Colonic mucosa (tissue), 4 donors: ENCODE data around the gene RAB11FIP3. TPM values are rescaled to one million over a fixed set of nuclear protein-coding genes. Genes with fewer than 3 reads are reported as not detected.

Experiments
- DNase-seq: peaks from one replicate; pipeline ENCODE4 v3.0.0-alpha.2; 2020
- H3K27ac ChIP-seq: fragments of 200-600 bp; one replicate; pipeline ENCODE4 v1.8.0; 2021
- H3K27me3 ChIP-seq: fragments of 200-600 bp; one replicate; pipeline ENCODE4 v1.8.0; 2021
- H3K36me3 ChIP-seq: fragments of 200-600 bp; one replicate; pipeline ENCODE4 v1.8.0; 2021
- H3K4me1 ChIP-seq: fragments of 200-600 bp; one replicate; pipeline ENCODE4 v1.8.0; 2021; ENCODE audit warnings: mild to moderate bottlenecking
- H3K4me3 ChIP-seq: fragments of 200-600 bp; one replicate; pipeline ENCODE4 v1.8.0; 2021
- H3K9ac ChIP-seq, 2 donors: one replicate each; pipeline ENCODE4 v1.7.0; 2013; ENCODE audit warnings: control low read depth in 2 of 2, low read depth in 2 of 2, low read length in 2 of 2
- H3K9me3 ChIP-seq: fragments of 200-600 bp; one replicate; pipeline ENCODE4 v1.8.0; 2021
- CTCF ChIP-seq: fragments of 200-600 bp; IDR thresholded peaks from one replicate; pipeline ENCODE4 v1.8.0; 2022; ENCODE audit warnings: antibody characterized with exemption, mild to moderate bottlenecking
- intact Hi-C: fragments of 100-400 bp; cut with DNase I; formaldehyde crosslinking; loops from one replicate; pipeline ENCODE4 v1.14.1; 2022
- total RNA-seq, 2 donors: library from RNA; stranded (reverse); fragmentation: NEBNext Ultra II Directional in 1 of 2; extraction: Animal tissue kit (Norgen Biotek cat#: 25700) in 1 of 2; gene quantifications; one replicate each; pipeline ENCODE4 v1.2.1, GENCODE V29; 2021
- donor health status: healthy.
- donor health status: DM: no; HTN: no; CAD: no.
- donor health status: DM: no; HTN: no; CAD: no.

The RAB11FIP3 gene
- total RNA-seq, 2 donors from 2014 or later, result 20.9 to 22.3 TPM

GRCh38 chr16:397736-398332, 27.6 kb upstream of the RAB11FIP3 start:
- Histone ChIP-seq H3K27ac (peak overlapping the region; percentile 27), H3K27me3 (no peaks in the 10 kb centered on the region), H3K36me3 (no peaks in the 10 kb centered on the region), H3K4me1 (peaks cover 4% of the 10 kb centered on the region), H3K9me3 (no peaks in the 10 kb centered on the region), H3K4me3 (no peak overlapping the region), H3K9ac (peak overlapping the region in 1 of 2 donors; percentile 24)
- intact Hi-C loops, result no loop called here
- TF ChIP-seq CTCF, result peak; percentile 29
- DNase-seq, result peak; percentile 70

- H3K27me3 ChIP-seq, result no peaks in the 10 kb centered on the region
- no peaks in the 10 kb centered on the region for H3K36me3 ChIP-seq
- no peak for DNase-seq
- intact Hi-C loops, result no loop called here
- no peak overlapping the region for H3K27ac ChIP-seq
- H3K9me3 ChIP-seq, result no peaks in the 10 kb centered on the region
- H3K9ac ChIP-seq, result no peak overlapping the region
- H3K4me3 ChIP-seq, result no peak overlapping the region
- peaks cover 4% of the 10 kb centered on the region for H3K4me1 ChIP-seq
- TF ChIP-seq CTCF, result no peak
Measured at GRCh38 chr16:398561-399339, 26.7 kb upstream of the RAB11FIP3 start.

- peak overlapping the region in 1 of 2 donors; percentile 76 for H3K9ac ChIP-seq
- TF ChIP-seq CTCF, result no peak
- DNase-seq, result no peak
- intact Hi-C loops, result no loop called here
- no peak overlapping the region for H3K4me3 ChIP-seq
- peaks cover 4% of the 10 kb centered on the region for H3K4me1 ChIP-seq
- H3K9me3 ChIP-seq, result no peaks in the 10 kb centered on the region
- H3K27me3 ChIP-seq, result no peaks in the 10 kb centered on the region
- H3K27ac ChIP-seq, result no peak overlapping the region
- no peaks in the 10 kb centered on the region for H3K36me3 ChIP-seq
Measured at GRCh38 chr16:399340-400019, 26.0 kb upstream of the RAB11FIP3 start.

GRCh38 chr16:400061-400591, 25.3 kb upstream of the RAB11FIP3 start:
- Histone ChIP-seq H3K4me1 (peaks cover 4% of the 10 kb centered on the region), H3K9me3 (no peaks in the 10 kb centered on the region), H3K4me3 (peak overlapping the region; percentile 55), H3K9ac (peak overlapping the region in 1 of 2 donors; percentile 76), H3K27ac (no peak overlapping the region), H3K36me3 (no peaks in the 10 kb centered on the region), H3K27me3 (no peaks in the 10 kb centered on the region)
- TF ChIP-seq CTCF, result no peak
- intact Hi-C loops, result no loop called here
- no peak for DNase-seq
